ENCODE measurements around the gene HOXD12.

HOXD12 gene

GRCh38 chr2:176132205-176133171, 32.9 kb downstream of the HOXD12 start:
- TF ChIP-seq CTCF (IDR thresholded peaks at IDR 0.05; ENCODE audit: low read depth, low read length, missing control alignments) = no peak
- DNase-seq (ENCODE audit: extremely low read depth, low read depth) = no peak
- no peak overlapping the region for H3K4me3 ChIP-seq (replicated peaks; ENCODE audit: low read depth, low read length)

- DNase-seq (ENCODE audit: extremely low read depth, low read depth) = no peak
- no peak for TF ChIP-seq CTCF (IDR thresholded peaks at IDR 0.05; ENCODE audit: low read depth, low read length, missing control alignments)
Measured at GRCh38 chr2:176133389-176133788, 33.8 kb downstream of the HOXD12 start.

GRCh38 chr2:176134035-176134434, 34.4 kb downstream of the HOXD12 start:
- no peak overlapping the region for H3K4me3 ChIP-seq (replicated peaks; ENCODE audit: low read depth, low read length)
- no peak for DNase-seq (ENCODE audit: extremely low read depth, low read depth)
- TF ChIP-seq CTCF (IDR thresholded peaks at IDR 0.05; ENCODE audit: low read depth, low read length, missing control alignments) = no peak

More at GRCh38 chr2:176133389-176133788, 33.8 kb downstream of the HOXD12 start:
- H3K4me3 ChIP-seq (replicated peaks; ENCODE audit: low read depth, low read length) = no peak overlapping the region

DNA sequence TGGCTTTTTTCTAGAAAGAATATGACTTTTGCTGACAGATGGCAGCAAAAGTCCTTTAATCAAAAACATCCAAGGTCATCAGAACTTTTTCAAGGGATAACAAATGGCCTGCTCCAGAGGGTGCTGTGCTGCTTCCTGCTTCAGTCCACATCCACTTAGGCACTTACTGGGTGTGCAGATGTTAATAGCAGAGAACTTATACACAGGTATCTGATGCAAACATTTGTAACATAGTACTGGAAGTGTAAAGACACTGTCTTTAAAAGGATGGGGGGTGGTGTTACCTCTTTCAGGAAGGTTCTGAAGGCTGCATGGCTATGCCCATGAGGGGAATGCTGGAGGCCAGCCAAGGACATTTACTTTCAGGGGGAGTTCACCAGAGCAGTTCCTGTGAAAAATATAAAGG, 35.4 kb downstream of the HOXD12 start:
- DNase-seq (ENCODE audit: extremely low read depth, low read depth) = no peak
- no peak overlapping the region for H3K4me3 ChIP-seq (replicated peaks; ENCODE audit: low read depth, low read length)
- no peak for TF ChIP-seq CTCF (IDR thresholded peaks at IDR 0.05; ENCODE audit: low read depth, low read length, missing control alignments)

DNA sequence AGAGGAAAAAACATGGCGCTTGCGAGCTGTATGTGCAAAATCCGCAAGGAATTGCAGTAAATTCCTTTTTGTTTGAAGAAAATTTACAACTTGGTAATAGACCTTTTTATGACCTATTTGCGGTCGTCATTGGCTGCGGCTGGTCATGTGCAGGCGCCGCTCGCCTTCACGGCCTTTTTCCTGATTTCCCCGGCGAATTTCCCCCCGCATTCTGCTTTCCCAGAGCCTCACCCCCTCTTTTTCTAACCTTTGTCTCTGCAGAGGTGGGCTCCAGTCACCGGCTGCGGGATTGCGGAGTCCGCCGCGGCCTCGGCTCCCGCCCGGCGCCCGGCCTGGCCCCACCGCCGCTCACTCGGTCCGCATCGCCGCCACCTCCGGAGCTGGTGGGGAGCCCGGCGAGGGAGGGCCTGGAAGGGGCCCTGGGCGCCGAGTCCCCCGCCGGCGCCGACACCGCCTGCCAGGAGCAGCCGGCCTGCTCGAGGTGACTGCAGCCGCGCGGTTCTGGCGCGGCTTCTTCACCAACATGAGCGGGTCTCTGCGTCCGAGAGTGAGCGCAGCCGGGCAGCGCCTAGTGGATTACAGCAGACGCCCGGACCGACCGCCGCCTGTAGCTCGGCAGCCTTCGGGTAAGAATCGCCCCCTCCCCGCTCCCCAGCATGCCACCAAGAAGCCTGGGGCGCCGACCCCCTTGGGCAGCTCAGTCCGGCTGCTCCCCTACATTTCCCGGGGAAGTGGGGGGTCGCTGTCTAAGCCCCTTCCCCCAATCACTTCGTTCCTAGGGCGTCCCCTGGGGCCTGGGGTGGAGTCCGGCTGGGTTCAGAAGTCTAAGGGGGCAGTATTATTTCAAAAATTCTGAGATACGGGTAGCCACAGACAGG, 37.0 kb downstream of the HOXD12 start:
- H3K4me3 ChIP-seq (replicated peaks; ENCODE audit: low read depth, low read length) = peak overlapping the region; percentile 21
- TF ChIP-seq CTCF (IDR thresholded peaks at IDR 0.05; ENCODE audit: low read depth, low read length, missing control alignments) = no peak
- no peak for DNase-seq (ENCODE audit: extremely low read depth, low read depth)

GRCh38 chr2:176137252-176137580, 37.6 kb downstream of the HOXD12 start:
- no peak for TF ChIP-seq CTCF (IDR thresholded peaks at IDR 0.05; ENCODE audit: low read depth, low read length, missing control alignments)
- DNase-seq (ENCODE audit: extremely low read depth, low read depth) = no peak
- H3K4me3 ChIP-seq (replicated peaks; ENCODE audit: low read depth, low read length) = no peak overlapping the region

All from HFF-Myc (cell line).